CD4-positive, alpha-beta T cell (primary cell): ENCODE data around the gene LAIR1. TPM values are rescaled to one million over a fixed set of nuclear protein-coding genes. Genes with fewer than 3 reads are reported as not detected.

Experiments used
- ATAC-seq: fragments of 200-7000 bp; cut with Tn5 transposase; one replicate; pipeline ENCODE4 v1.10.0; 2022; ENCODE audit warnings: mild to moderate bottlenecking; ENCODE audit not compliant: poor library complexity
- CTCF ChIA-PET: fragments of 350-600 bp; sonication (Branson Sonifier 250); formaldehyde crosslinking; loops from one replicate; lab custom pipeline; 2021; ENCODE audit warnings: antibody characterized with exemption, inconsistent platforms; lab: Charles Lee
- POLR2A ChIA-PET: fragments of 350-600 bp; sonication (Branson Sonifier 250); formaldehyde crosslinking; loops from one replicate; lab custom pipeline; 2021; ENCODE audit warnings: antibody characterized with exemption, inconsistent platforms; lab: Charles Lee
- DNase-seq, 14 experiments: peaks; one replicate each; pipeline ENCODE4 v3.0.0-alpha.2; 2013 to 2020; ENCODE audit warnings: mixed read lengths in 2 of 14
- H3K27ac ChIP-seq, 2 donors: one replicate each; pipeline versions ENCODE4 v1.5.1 to v1.7.0; 2013; ENCODE audit warnings: low read length in 2 of 2, low read depth in 1 of 2, mild to moderate bottlenecking in 1 of 2
- H3K27me3 ChIP-seq, 2 experiments: 1 replicate in 1 of 2; 2 replicates in 1 of 2; pipeline versions ENCODE4 v1.6.1 to v1.7.0; 2013; ENCODE audit warnings: low read length in 2 of 2, control low read depth in 1 of 2, mild to moderate bottlenecking in 1 of 2, moderate library complexity in 1 of 2; ENCODE audit not compliant: insufficient read depth in 2 of 2, control insufficient read depth in 1 of 2
- H3K36me3 ChIP-seq: one replicate; pipeline ENCODE4 v1.6.1; 2013; ENCODE audit warnings: low read length, control low read depth; ENCODE audit not compliant: insufficient read depth
- H3K4me1 ChIP-seq: one replicate; pipeline ENCODE4 v1.6.1; 2013; ENCODE audit warnings: low read length, control low read depth; ENCODE audit not compliant: insufficient read depth
- H3K4me3 ChIP-seq: one replicate; pipeline ENCODE4 v1.5.1; 2013; ENCODE audit warnings: mild to moderate bottlenecking, low read length, moderate library complexity
- H3K9me3 ChIP-seq, 2 experiments: 1 replicate in 1 of 2; 2 replicates in 1 of 2; pipeline versions ENCODE4 v1.6.1 to v1.7.0; 2013; ENCODE audit warnings: low read length in 2 of 2, mild to moderate bottlenecking in 2 of 2, control low read depth in 1 of 2, moderate library complexity in 1 of 2; ENCODE audit not compliant: control insufficient read depth in 1 of 2, insufficient read depth in 1 of 2
- H3K27ac Mint-ChIP-seq: one replicate; pipeline ENCODE4 v1.8.0; 2020; ENCODE audit warnings: mixed read lengths
- H3K27me3 Mint-ChIP-seq: one replicate; pipeline ENCODE4 v1.8.0; 2021; ENCODE audit warnings: mixed read lengths
- H3K36me3 Mint-ChIP-seq: one replicate; pipeline ENCODE4 v1.8.0; 2021; ENCODE audit warnings: low read depth, mixed read lengths
- H3K4me1 Mint-ChIP-seq: one replicate; pipeline ENCODE4 v1.8.0; 2021; ENCODE audit warnings: low read depth, mixed read lengths
- H3K4me3 Mint-ChIP-seq: one replicate; pipeline ENCODE4 v1.8.0; 2020; ENCODE audit warnings: mild to moderate bottlenecking, mixed read lengths
- H3K9me3 Mint-ChIP-seq: one replicate; pipeline ENCODE4 v1.8.0; 2020; ENCODE audit warnings: mixed read lengths
- intact Hi-C, 2 experiments: fragments of 100-400 bp; cut with DNase I in 1 of 2; cut with micrococcal nuclease in 1 of 2; formaldehyde crosslinking; loops; one replicate each; pipeline versions ENCODE4 v1.15.1 to v1.9.0; 2023 to 2025; cut with DNase I, micrococcal nuclease
- total RNA-seq, 174 experiments: library from RNA in 2 of 174; stranded (reverse) in 2 of 174; gene quantifications; one replicate each; pipeline ENCODE4 v1.2.3 and lab custom pipeline; 2021 to 2026
- TF ChIP-seq, protein P1 (sequence below): fragments of 200-600 bp; IDR thresholded peaks from one replicate; pipeline ENCODE4 v1.8.0; 2022; ENCODE audit warnings: antibody characterized with exemption, mild to moderate bottlenecking

The LAIR1 gene
- total RNA-seq, 2 experiments from 2014 or later: 12.3 to 14.4 TPM

DNA sequence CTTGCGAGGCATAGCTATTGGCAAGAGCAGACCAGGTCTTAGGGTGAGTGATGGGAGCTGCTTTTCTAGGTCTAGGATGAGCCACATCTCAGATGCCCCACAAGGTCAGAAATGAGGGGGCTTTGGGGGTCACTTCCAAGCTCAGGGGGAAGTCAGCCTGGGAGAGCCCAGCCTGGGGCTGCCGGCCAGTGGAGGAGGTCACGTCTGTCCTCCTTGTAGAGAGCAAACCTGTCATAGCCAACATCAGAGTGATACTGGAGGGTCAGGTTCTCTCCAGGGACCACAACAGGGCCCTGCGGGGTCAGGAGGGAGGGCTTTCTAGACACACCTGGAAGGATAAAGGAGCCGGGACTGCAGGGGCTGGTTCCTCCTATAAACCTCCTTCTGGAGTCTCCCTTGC lies 54.2 kb downstream of the LAIR1 start:
- Histone ChIP-seq H3K27ac (no peak overlapping the region), H3K36me3 (no peaks in the 10 kb centered on the region), H3K27me3 (peaks cover 13 to 19% of the 10 kb centered on the region in 2 experiments), H3K9me3 (no peaks in the 10 kb centered on the region), H3K4me3 (no peak overlapping the region), H3K4me1 (no peaks in the 10 kb centered on the region)
- TF ChIP-seq, protein P1, sequence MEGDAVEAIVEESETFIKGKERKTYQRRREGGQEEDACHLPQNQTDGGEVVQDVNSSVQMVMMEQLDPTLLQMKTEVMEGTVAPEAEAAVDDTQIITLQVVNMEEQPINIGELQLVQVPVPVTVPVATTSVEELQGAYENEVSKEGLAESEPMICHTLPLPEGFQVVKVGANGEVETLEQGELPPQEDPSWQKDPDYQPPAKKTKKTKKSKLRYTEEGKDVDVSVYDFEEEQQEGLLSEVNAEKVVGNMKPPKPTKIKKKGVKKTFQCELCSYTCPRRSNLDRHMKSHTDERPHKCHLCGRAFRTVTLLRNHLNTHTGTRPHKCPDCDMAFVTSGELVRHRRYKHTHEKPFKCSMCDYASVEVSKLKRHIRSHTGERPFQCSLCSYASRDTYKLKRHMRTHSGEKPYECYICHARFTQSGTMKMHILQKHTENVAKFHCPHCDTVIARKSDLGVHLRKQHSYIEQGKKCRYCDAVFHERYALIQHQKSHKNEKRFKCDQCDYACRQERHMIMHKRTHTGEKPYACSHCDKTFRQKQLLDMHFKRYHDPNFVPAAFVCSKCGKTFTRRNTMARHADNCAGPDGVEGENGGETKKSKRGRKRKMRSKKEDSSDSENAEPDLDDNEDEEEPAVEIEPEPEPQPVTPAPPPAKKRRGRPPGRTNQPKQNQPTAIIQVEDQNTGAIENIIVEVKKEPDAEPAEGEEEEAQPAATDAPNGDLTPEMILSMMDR: no peak
- peaks cover 22% of the 10 kb centered on the region for H3K27me3 Mint-ChIP-seq
- no peak overlapping the region for H3K27ac Mint-ChIP-seq
- H3K36me3 Mint-ChIP-seq: no peaks in the 10 kb centered on the region
- POLR2A ChIA-PET: no interaction called here
- ATAC-seq: no peak
- no peak overlapping the region for H3K4me3 Mint-ChIP-seq
- CTCF ChIA-PET: no interaction called here
- no peak for DNase-seq
- no peaks in the 10 kb centered on the region for H3K9me3 Mint-ChIP-seq
- H3K4me1 Mint-ChIP-seq: peaks cover 4% of the 10 kb centered on the region
- intact Hi-C loops: no loop called here

DNA sequence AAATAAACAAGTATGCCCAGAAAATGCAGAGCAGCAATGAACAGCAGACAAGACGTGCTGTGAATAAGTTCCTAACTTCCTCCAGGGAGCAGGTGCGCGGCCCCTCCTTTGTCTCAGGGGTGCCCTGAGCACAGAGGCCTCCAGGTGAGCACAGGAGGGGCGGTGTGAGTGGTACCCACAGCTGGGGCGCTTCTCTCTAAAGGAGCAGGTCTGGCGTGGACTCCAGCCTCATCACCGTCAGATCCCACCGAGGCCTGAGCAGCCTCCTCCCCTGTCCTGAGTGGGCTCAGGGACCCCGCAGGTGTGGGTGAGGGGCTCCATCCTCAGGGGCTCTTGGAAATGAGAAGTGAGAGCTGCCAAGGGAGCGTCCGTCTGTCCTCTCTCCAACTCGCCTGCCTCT lies 54.9 kb downstream of the LAIR1 start:
- Mint-ChIP-seq H3K27ac (no peak overlapping the region), H3K27me3 (peaks cover 22% of the 10 kb centered on the region), H3K4me3 (no peak overlapping the region), H3K4me1 (peaks cover 11% of the 10 kb centered on the region), H3K9me3 (no peaks in the 10 kb centered on the region), H3K36me3 (no peaks in the 10 kb centered on the region)
- no peak overlapping the region for H3K27ac ChIP-seq
- ATAC-seq: no peak
- H3K4me3 ChIP-seq: no peak overlapping the region
- POLR2A ChIA-PET: no interaction called here
- CTCF ChIA-PET: no interaction called here
- H3K27me3 ChIP-seq: peaks cover 13 to 19% of the 10 kb centered on the region in 2 experiments
- no peak for DNase-seq
- H3K9me3 ChIP-seq: no peaks in the 10 kb centered on the region
- no peaks in the 10 kb centered on the region for H3K36me3 ChIP-seq
- intact Hi-C loops: loop anchor here in 1 of 2 experiments (10.0 kb wide), 1 partner anchor 205 kb away; no protein-coding TSS in a partner anchor
- TF ChIP-seq, protein P1: no peak
- no peaks in the 10 kb centered on the region for H3K4me1 ChIP-seq

DNA sequence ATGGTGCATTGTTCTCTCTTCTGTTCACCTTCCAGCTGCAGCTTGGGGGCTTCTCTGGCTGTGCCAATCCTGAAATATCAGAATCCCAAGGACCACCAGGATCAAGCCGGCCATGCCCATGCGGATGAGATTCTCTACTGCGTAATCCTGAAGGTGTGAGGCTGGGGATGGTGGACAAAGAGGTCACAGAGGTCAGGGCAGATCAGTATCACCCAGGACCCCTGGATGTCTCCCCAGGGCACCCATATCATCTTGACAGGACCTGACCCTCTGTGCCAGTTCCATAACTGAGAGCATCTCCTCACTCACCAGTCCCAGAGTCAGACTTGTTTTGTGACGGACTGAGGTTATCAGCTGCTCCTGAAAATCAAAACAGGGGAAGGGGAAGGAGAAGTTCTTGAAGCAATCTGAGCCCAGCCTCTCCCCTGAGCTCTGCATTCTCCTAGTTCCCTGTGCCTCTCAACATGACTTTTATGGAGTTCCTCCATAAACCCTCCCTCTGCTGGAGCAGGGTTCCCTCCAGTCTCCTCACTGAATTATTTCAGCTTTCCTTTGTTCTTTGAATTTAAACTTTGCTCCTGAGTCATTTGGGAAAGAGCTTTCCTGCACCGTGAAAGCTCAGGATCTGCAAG lies 57.2 kb downstream of the LAIR1 start:
- Histone ChIP-seq H3K9me3 (no peaks in the 10 kb centered on the region), H3K27ac (no peak overlapping the region), H3K4me3 (no peak overlapping the region), H3K4me1 (peaks cover 6% of the 10 kb centered on the region), H3K27me3 (peaks cover 5% of the 10 kb centered on the region in 2 experiments), H3K36me3 (no peaks in the 10 kb centered on the region)
- Mint-ChIP-seq H3K36me3 (no peaks in the 10 kb centered on the region), H3K4me1 (peaks cover 29% of the 10 kb centered on the region), H3K9me3 (no peaks in the 10 kb centered on the region), H3K27ac (no peak overlapping the region), H3K4me3 (no peak overlapping the region), H3K27me3 (peaks cover 5% of the 10 kb centered on the region)
- TF ChIP-seq, protein P1: no peak
- intact Hi-C loops: loop anchor here in 1 of 2 experiments (10.0 kb wide), 1 partner anchor 207 kb away; no protein-coding TSS in a partner anchor
- CTCF ChIA-PET: no interaction called here
- POLR2A ChIA-PET: interaction anchor here (0.6 to 0.8 kb wide), 2 partner anchors 80 to 177 kb away, joined by 3 read pairs; no protein-coding TSS in a partner anchor
- DNase-seq (no peak), ATAC-seq (no peak)
